GM18873 (cell line): ENCODE measurements around the gene CTDNEP1.
"Not testable (repeated sequence)": the region's sequence is repeated elsewhere in the genome, so short reads cannot be mapped to it uniquely, and the experiment has no call there.

Experiments used
- ATAC-seq: cut with Tn5 transposase; IDR thresholded peaks from one replicate; pipeline ENCODE4 v1.9.1; 2021; ENCODE audit warnings: mild to moderate bottlenecking, moderate library complexity, moderate number of reproducible peaks; ENCODE audit not compliant: unreplicated experiment, low FRiP score

The CTDNEP1 gene

DNA sequence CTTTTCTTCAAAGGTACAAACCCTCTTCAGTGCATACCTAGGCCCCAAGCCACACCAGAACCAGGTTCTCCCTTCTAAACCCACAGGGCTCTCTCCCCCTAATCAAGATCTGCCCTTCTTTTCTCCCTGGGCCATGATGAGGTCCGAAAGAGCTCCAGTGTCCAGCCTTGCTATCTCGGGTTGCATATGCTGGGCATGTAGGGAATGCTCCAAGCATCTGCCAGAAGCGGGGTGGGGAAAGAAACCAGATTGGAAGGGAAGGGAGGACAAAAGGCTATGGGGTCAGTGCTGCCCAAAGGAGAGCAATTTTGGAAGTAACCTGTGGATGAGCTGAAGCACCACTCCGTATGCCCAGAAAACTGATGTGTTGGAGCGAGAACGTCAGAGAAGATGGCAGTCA, 2.3 kb downstream of the CTDNEP1 start:
- ATAC-seq, result no peak

DNA sequence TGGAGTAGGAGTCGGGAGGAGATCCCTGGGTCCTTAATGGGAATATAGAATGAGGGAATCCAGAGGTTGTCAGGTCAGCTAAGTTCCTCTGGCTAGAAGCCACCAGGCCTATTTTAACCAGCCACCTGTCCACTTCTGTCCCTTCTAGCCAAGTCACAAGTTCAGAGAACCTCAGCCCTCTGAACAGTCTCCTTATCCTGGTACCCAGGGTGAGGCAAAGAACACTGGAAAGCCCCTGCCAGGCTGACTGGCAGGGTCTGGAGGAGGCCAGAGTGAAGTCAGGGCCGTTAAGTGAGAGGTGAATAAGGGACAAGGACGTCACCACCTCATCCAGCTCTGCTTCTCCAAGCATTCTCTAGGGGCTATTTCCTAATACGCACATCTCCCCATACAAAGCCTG, 2.7 kb downstream of the CTDNEP1 start:
- ATAC-seq, result no peak

DNA sequence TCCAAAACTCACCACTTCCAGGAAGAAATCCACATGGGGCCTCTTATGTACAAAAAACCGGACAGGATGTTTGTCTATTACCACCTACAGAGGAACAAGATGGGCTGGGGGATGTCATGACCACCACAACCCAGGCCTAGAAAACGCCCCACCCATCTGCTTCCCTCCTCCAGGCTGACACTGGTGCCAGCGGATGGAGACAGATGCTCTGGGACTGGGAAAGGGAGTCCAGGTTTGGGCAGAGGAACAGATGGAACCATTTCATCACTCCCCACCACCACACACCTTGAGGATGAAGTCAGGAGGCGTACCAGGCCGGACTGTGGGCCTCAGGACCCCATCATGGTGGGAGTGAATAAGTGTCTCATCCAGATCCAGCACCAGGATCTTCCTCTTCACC, 4.8 kb downstream of the CTDNEP1 start:
- ATAC-seq, result no peak

DNA sequence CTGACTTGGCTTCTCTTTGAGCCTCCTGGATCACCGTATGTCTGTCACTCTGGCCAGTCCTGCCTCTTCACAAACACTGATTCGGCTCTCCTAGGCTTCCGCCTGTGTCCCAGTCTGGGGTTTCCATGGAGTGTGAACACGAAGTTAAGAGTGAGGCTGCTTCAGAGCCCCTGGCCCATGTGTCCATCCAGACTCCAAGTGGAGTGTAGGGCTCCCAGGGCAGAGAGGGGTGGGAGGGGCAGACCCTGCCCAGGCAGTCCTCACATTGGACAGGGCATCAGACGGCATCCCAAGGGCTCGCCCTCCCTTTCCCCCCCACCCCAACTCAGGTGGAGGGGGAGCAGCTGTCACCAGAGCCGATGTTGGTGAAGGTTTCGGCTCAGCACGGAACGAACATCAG, 7.7 kb downstream of the CTDNEP1 start:
- not testable (repeated sequence) for ATAC-seq

DNA sequence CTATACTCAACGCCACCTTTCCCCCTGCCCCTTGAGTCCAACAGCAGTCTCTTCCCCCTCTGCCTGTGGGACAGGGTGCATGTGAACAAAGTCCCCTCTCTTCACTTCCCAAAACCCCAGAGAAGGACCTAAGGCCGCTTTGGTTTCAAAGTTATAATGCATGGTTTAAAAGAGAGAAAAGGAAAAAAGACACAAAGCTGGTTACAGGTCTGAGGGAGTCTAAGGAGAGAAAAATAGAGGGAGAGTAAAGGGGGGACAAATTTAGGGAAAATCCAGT, 8.1 kb downstream of the CTDNEP1 start:
- ATAC-seq, result no peak

DNA sequence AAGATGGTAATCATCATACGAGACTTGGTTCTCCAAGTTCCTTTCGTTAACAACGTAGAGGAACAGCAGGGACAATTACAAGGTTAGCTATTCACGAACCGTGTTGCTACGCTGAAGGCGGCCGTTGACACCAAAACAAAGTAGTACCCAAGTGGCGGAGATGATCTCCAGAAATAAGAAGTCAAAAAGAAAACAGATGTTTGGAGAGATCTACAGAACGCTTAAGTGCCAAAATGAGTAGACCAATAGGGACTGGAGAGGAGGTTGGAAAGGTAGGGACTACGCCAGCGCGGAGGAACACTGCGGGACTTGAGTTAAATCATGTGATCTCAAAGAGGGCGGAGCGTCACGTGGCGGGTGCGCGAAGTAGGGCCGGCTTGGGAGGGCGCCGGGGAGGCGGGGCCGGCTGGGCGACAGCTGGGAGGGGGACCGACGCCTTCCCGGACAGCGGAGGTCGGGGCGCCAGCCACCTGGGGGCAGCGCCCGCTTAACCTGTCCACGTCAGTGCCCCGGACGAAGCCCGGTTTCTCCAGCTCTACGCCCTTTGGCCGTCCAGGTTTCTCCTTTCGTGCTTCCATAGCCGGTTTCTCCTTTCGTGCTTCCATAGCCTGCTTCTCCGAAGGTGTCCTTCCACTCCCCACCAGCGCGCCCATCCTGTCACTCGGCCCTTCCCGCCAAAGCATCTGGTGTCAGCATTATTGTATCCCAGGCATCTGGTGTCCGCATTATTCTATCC, 8.6 kb downstream of the CTDNEP1 start:
- ATAC-seq, result peak; percentile 40

DNA sequence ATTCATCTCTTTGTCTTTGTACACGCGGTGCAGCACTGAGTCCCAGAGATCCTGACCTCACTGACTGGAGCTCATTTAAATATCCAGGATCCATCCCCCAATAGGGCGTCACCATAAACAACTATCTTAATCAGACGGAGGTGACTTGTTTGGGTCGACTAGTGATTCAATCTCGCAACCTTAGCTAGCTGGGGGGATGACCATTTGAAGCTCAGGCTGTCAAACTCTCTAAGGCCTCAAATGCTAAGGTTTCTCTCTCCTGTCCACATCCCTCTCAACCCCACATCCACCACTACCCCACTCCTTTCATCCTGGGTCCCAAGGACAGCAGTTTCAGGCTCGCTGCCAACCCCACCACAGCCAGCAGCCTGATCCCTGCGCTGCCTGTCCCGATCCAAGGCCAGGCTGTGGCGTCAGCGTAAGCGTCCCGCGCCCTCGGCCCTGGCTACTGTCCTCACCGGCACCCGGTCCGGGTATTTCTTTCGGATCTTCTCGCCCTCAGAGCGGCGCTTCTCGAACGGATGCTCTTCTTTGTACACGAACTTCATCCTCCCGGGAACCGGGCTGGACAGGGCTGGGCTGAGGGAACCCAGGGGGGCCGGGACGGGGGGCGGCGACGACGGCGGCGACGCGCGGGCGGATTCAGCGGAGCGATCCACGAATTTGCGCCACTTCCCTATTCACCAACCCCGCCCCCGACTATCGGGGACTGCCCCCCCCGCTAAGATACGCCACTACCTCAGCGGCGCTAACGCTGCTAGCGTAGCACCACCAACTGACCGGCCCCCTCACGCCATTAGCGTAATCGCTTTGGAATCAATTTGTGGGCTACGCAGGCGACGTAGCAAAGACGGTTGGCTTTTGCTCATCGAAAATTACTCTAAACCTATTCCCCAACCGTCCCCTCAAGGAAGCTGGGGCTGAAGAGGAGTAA, 9.5 kb downstream of the CTDNEP1 start, which contains the start of gene GABARAP:
GABARAP (minus strand) TSS at position 667 of the 934 bp plus-strand sequence; CDS start at position 548, 119 bp downstream.
- peak; percentile 31 for ATAC-seq

DNA sequence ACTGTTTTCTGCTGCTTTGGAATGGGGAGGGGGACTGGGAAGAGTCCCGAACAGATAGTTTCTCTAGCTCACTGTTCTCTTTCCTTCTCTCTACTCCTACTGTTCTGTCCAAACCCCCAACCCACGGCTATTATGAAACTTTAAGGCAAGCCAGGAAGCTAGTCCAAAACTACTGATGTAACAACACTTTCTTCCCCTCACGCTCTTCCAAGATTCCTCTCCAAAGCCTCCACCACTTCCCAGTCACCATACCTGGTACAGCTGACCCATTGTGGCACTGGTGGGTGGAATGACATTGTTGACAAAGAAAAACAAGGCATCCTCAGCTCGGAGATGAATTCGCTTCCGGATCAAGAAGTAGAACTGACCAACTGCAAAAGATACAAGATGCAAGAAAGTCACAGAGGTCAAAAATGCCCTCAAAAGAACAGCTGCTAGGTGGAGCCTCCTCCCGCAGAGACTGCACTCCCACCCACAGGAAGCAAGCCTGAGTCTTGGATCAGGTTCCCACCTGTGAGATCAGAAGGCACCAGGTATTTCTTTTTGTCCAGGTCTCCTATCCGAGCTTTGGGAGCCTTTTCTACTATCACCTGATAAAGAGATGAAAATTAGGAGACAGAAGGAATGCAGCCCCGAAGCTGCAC, 10.3 kb downstream of the CTDNEP1 start:
- ATAC-seq, result no peak

DNA sequence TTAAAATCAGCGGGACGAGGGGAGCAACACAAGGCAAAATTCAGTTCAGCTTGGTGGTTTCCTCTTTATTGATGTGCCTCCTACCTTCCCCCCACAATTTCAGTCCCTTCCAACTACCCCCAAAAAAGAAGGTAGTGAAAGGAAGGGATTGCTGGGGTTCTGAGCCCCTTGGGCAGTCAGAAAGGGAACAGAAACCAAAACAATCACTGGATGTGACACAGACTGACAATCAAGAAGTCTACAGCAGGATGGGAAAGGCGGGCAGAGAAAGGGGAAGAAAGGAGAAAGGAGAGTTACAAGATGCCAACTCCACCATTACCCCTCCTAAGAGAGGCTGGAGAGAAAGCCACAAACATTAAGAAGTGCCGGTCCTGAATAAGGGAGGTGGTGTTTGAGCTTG, 11.2 kb downstream of the CTDNEP1 start:
- no peak for ATAC-seq

DNA sequence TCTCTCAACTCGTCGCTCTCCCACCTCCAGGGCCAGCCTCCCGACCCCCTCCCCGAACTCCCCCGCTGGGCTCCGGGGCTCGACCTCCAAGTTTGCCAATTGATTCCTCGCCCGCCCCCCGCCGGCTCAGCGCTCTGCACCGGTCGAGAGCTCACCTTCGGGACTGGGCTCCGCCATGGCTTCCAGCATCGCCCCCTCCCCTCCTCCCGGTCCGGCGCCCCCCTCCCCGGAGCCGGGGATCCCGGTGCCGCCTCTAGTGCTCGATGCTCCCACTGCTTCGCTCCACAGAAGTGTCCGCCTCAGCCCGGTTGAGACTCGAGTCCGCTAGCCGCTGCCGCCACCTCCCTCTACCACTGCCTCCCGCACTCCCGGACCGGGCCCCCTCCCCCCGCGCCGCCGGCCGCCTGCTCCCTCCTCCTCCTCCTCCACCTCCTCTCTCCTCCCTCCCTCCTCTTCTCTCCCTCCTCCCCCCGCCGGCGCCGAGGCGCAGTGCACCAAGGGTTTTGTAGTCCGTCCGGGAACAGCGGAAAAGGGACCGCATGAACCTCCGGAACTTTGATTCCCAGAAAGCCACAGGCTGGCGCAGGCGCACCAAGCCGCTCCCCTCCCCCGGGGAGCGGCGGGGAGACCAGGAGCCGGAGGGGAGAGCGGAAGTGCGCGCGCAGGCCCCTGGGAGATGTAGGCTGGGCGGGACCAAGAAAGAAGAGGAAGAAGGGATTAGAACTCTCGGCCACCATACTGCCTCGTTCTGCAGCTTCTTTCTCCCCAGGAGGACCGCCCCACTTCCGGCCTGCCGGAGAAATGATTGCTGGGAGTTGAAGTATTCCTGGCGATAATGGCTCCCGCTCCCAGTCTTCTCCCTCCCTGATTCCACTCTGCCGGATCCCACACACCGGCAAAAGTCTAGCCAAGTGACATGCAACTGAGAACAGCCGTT, 12.2 kb downstream of the CTDNEP1 start, which contains the start of gene PHF23:
PHF23 (minus strand) TSS at position 367 of the 937 bp plus-strand sequence; CDS start at position 189, 178 bp downstream.
- ATAC-seq, result peak; percentile 38

DNA sequence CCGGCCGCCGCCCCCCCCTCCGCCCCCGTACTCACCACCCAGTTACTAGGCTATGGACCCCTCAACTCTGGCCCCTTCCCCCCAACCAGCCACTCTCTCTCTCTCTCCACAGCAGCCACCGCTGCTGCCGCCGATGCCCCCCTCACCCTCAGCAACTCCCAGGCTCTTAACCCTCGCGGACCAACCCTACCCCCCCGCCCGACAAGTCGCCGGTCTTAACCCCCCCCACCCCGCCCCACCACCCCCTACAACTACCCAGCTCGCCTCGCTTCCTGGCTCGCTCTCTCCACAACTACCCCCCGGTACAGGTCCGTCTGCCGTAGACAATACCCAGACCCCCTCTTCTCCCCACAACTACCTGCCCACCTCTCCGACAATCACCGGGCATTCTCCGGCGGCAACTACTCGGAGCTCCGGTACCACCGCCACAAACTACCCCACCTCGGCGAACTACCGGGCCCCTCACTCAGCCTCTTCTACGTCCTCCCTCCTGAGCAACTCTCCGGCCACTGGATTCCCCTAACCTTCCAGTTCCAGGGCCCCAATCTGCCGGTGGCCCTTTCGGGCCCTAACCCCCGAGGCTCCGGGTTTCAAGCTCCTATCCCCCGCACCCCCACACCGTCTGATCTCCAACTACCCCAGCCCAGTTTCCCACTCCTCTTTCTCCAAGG, 13.0 kb downstream of the CTDNEP1 start:
- ATAC-seq, result no peak

DNA sequence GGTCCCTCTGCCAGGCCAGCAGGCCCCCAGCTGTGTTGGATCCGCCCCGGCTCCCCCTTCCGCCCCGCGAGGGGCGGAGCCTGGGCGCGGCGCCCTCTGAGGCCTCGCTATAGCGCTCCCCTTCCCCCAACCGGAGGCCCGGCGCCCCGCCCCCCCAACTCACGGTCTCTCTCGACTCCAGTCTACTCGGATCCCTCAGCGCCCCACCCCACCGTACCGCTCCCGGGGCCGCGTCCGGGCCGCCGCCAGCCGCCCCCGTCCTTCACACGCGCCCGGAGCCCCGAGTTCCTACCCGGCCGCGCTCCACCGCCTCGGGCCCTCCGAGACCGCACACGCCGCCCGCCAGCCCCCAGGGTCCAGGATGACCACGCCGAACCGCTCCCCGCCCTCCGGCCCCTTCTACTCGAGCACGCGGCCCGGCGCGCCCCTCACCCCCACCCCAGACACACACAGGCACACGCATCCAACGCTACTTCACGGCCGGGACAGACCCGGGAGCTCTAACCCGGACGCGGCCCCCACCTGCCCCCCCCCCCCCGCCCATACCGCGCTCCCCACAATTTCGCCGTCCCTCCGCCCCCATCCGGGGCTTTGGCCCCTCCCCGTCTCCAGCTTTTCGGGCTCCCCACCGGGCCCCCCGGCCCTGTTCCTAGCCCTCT, 13.6 kb downstream of the CTDNEP1 start:
- ATAC-seq, result no peak

DNA sequence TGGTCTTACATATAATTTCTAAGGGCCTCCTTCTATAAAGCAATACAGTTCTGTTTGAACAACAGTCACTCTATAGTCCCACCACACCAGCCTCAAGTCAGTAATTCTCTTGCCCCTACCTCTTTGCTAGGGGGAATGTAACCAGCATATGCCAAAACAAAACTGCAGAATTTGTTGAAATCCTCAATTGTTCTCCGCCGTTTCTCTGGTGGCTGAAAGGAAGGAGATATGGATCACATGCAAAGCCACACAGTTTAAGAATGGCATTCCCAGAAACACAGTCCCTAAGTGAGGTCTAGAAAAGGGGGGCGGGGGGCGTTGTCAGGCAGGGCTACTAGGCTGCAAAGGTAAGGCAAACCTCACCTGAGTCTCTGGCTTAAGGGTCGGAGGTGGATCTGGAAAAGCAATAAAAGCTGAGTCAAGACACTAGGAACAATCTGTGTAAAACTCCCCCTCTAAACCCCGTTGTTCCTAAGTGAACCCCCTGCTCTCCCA, 14.2 kb downstream of the CTDNEP1 start:
- ATAC-seq, result no peak

DNA sequence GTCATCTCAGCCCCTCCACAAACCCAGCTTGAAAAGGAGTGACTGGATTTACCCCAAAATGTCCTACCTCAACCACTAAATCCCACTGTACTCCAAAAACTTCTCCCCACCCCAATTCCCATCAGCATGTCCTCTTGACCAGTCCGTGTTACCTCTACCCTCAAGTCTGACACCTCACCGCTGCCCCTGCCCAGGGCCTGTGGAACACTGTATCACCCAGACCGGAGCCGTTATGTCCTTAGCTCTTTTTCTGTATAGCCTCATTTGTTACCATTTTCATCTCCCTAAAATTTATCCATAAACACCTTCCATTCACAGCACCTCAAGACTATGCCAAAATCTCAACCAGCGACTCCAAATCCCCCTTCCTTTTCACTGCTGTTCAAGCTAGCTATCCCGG, 14.7 kb downstream of the CTDNEP1 start:
- ATAC-seq, result no peak

DNA sequence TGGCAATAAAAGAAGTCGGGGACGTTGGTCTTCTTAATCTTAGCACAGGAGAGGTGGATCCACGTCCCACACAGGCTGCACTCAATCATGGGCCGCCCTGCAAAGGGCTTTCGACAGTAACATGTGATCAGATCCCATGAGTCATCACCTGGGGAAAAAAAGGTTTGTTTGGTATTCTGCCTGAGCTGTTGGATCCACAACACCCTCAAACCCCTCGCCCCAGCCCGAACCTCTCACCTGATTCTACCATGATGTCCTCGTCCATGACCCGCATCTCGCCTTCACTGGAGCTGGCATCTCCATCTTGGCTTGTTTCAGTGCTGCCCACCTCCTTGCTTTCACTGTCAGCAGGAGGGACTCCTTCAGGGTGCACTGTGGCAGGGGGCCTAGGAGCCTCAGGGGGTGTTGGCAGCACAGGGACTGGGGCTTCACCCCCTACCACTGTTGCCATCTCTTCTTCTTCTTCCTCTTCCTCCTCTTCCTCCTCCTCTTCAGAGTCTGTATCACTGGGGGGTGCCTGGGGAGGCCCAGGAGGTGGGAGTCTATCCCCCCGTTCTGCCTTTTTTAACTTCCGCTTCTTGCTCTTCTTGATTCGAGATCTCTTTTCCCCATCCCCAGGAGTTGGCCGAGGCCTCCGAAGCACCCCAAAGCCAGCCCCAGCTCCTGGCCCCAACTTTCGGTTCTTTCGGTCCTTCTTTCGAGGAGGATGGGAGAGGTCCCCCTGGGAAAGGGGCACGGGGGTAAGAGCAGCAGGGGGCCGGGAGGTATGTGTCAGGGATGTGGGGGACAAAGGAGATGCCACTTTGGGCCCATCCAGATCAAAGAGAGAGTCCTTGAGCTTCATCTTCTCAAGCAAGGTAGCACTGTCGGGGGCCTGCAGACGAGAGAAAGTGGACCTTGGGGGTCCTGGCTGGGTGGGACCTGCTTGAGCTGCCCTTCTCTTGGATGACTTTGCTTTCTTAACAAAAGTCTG, 15.6 kb downstream of the CTDNEP1 start:
- no peak for ATAC-seq

DNA sequence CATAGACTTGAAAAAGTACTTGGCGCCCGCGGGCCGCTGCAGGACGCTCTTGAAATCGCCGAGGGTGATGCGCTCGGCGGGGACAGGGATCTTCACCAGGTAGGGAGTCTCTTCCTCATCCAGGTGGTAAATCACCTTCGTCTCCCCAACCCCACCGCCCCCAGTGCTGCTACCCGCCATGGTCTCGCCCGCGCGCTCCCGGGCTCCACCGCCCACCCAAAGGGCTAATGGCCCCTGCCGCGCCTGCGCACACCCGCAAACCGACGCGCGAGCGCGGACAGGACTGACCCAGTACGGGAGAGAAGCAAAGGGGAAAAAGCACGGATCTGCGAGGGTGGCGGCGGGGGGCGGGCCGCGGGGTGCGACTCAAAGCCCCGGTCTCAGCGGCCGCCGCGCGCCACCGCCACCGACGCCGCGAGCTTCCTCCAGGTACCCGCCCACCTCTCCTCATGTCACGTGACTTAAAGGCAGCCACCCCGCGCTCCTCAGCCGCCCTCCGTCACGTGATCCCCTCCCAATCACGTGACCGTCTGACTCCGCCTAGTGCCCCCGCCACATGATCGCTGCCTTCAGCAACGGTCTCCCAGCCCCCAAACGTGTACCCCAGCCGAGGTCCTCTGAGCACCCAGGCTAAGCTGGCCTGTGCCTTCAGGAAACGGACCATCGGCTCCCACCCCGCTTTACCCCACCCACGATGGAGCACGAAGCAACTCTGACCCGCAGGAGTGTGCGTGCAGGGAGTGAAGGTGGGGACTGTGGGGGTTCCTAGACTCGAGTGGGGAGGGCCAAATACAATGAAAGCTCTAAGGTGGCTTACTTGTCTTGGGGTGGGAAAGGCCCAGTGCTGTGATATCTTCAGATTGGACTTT, 17.2 kb downstream of the CTDNEP1 start, which contains the start of gene DVL2:
DVL2 (minus strand) TSS at position 435 of the 869 bp plus-strand sequence; CDS start at position 180, 255 bp downstream.
- peak; percentile 45 for ATAC-seq

DNA sequence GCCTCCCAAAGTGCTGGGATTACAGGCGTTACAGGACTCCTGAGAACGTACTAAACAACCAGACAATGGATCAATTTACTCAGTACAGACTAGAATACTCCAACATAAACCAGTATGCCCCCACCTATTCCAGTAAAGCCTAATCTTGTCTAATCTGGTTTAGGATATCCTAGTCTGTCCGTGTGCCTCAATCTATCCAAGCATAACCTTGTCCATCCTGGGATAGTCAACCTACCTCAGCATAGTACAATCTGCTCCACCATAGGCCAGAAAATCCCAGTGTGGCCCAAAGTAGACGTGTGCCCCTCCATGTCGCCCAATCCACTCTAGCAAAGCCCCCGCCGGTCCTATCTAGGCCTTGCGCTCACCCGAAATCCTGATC, 17.8 kb downstream of the CTDNEP1 start:
- no peak for ATAC-seq
